Measurements from ENCODE around the gene CTU1. TPM values are rescaled to one million over a fixed set of nuclear protein-coding genes. Genes with fewer than 3 reads are reported as not detected.

The CTU1 gene
- total RNA-seq, 1 experiment from 2014 or later, result 12.7 TPM

DNA sequence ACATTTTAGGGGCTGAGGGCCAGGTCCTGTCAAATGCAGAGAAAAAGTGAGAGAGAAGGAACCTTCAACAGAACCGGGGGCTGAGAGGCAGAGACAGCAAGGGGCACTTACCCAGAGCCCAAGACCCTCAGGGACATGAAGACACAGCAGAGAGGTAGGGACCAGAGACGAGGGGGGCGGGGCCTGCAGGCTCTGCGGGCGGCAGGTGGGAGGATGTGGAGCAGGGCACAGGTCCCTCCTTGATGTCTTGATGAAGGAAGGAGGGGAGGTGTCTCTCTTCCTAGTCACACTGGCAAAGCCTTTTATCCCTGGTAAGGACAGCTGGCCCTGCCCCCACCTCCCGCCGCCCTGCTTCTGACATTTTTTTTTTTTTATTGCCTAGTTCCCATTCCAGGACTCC, 25.6 kb downstream of the CTU1 start, which contains the start of gene KLK14:
Gene KLK14 (minus strand): TSS at position 277 of the 400 bp plus-strand sequence. CDS start 273 bp downstream, at position 4.
- POLR2A ChIA-PET, result no interaction called here
- Mint-ChIP-seq H3K9me3 (ENCODE audit: unreplicated experiment) (no peaks in the 10 kb centered on the region), H3K4me3 (ENCODE audit: unreplicated experiment) (no peak within 1 kb of the TSS), H3K27me3 (ENCODE audit: insufficient read depth, unreplicated experiment) (peaks cover 12% of the 10 kb centered on the region), H3K36me3 (ENCODE audit: insufficient read depth, unreplicated experiment) (no peaks in the 10 kb centered on the region), H3K4me1 (ENCODE audit: insufficient read depth, unreplicated experiment) (no peaks in the 10 kb centered on the region), H3K27ac (ENCODE audit: low read depth, unreplicated experiment) (no peak within 1 kb of the TSS)
- intact Hi-C loops (cut with micrococcal nuclease), result no loop called here
- BruUV-seq (replicated peaks), result no TSS peak
- CTCF ChIA-PET, result no interaction called here
- no peak for DNase-seq (ENCODE audit: unreplicated experiment)
- TF ChIP-seq, protein P1, sequence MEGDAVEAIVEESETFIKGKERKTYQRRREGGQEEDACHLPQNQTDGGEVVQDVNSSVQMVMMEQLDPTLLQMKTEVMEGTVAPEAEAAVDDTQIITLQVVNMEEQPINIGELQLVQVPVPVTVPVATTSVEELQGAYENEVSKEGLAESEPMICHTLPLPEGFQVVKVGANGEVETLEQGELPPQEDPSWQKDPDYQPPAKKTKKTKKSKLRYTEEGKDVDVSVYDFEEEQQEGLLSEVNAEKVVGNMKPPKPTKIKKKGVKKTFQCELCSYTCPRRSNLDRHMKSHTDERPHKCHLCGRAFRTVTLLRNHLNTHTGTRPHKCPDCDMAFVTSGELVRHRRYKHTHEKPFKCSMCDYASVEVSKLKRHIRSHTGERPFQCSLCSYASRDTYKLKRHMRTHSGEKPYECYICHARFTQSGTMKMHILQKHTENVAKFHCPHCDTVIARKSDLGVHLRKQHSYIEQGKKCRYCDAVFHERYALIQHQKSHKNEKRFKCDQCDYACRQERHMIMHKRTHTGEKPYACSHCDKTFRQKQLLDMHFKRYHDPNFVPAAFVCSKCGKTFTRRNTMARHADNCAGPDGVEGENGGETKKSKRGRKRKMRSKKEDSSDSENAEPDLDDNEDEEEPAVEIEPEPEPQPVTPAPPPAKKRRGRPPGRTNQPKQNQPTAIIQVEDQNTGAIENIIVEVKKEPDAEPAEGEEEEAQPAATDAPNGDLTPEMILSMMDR (IDR thresholded peaks at IDR 0.05; ENCODE audit: unreplicated experiment), result no peak

DNA sequence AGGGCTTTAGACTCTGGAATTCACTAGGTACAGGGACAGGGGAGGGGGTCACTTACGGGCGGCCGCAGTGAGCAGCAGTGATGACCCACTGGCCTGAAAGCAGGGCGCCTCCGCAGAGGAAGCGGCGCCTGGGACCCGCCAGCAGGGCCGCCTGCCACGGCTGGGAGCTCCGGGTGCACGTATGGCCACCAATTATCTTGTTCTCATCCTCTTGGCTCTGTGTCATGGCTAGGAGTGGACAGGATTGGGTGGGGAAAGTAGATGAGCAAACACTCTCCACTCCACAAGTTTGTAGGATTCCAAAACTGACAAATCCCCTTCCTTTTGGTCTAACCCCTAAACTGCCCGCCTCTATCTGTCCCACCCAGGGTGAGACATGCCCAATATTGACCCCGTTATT, 26.7 kb downstream of the CTU1 start:
- CTCF ChIA-PET, result interaction anchor here (1.5 to 1.8 kb wide), 2 partner anchors 9 to 35 kb away, joined by 3 to 5 read pairs; no protein-coding TSS in a partner anchor

DNA sequence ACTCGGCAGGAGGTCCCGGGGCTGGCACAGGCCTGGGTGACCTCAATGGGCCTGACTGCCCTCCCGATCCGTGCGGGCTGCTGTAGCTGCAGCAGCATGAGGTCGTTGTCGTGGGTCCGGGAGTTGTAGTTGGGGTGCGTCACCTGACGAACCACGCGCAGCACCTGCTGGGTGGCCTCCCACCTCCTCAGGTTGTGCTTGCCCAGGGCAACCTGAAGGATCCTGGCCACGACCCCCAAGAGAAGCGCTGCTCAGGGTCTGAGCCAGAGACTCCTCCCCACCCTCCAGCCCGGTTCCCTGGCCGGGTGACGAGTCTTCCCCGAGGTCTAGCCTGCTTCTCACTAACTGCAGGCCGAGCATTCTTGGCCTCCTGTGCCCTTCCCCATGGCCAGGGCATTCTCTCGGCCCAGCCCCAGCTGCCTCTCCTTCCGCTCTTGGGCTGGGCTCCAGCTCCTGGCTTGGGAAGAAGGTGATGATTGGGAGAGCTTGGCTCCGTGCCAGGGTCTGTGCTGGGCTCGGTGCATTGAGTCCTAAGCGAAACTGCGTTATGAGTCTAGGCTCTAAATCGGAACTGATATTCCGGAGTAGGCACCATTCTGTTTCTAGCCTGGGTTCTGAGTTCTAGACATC, 28.6 kb downstream of the CTU1 start:
- POLR2A ChIA-PET, result no interaction called here
- H3K27me3 Mint-ChIP-seq (ENCODE audit: insufficient read depth, unreplicated experiment), result peaks cover 12% of the 10 kb centered on the region
- H3K36me3 Mint-ChIP-seq (ENCODE audit: insufficient read depth, unreplicated experiment), result no peaks in the 10 kb centered on the region
- H3K27ac Mint-ChIP-seq (ENCODE audit: low read depth, unreplicated experiment), result no peak overlapping the region
- no peak overlapping the region for H3K4me3 Mint-ChIP-seq (ENCODE audit: unreplicated experiment)
- peaks cover 7% of the 10 kb centered on the region for H3K9me3 Mint-ChIP-seq (ENCODE audit: unreplicated experiment)
- no TSS peak for BruUV-seq (replicated peaks)
- intact Hi-C loops (cut with micrococcal nuclease), result no loop called here
- peak; percentile 13 for DNase-seq (ENCODE audit: unreplicated experiment)
- TF ChIP-seq, protein P1 (IDR thresholded peaks at IDR 0.05; ENCODE audit: unreplicated experiment), result no peak
- CTCF ChIA-PET, result interaction anchor here (0.7 kb wide), 1 partner anchor 11 kb away, joined by 4 read pairs; no protein-coding TSS in a partner anchor
- H3K4me1 Mint-ChIP-seq (ENCODE audit: insufficient read depth, unreplicated experiment), result no peaks in the 10 kb centered on the region

More for the DNA sequence above, 26.7 kb downstream of the CTU1 start:
- intact Hi-C loops (cut with micrococcal nuclease), result no loop called here
- TF ChIP-seq, protein P1 (IDR thresholded peaks at IDR 0.05; ENCODE audit: unreplicated experiment), result no peak
- POLR2A ChIA-PET, result no interaction called here
- Mint-ChIP-seq H3K36me3 (ENCODE audit: insufficient read depth, unreplicated experiment) (no peaks in the 10 kb centered on the region), H3K27ac (ENCODE audit: low read depth, unreplicated experiment) (no peak overlapping the region), H3K4me1 (ENCODE audit: insufficient read depth, unreplicated experiment) (no peaks in the 10 kb centered on the region), H3K4me3 (ENCODE audit: unreplicated experiment) (no peak overlapping the region), H3K9me3 (ENCODE audit: unreplicated experiment) (peaks cover 2% of the 10 kb centered on the region), H3K27me3 (ENCODE audit: insufficient read depth, unreplicated experiment) (peaks cover 12% of the 10 kb centered on the region)
- BruUV-seq (replicated peaks), result no TSS peak
- no peak for DNase-seq (ENCODE audit: unreplicated experiment)

DNA sequence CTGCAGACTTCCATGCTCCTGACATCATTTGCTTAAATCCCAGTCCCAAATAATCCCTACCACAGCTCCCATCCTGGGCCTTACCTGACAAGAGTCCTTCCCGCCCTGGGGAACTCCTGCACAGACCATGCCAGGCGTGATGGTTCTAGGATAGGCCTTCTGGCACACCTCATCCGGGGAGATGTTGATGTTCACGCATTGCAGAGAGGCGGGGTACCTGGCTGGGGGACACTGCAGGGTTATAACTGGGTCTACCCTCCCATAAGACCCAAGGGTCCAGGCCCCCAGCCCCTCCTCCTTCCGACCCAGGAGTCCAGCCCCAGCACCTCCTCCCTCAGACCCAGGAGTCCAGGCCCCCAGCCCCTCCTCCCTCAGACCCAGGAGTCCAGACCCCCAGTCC, 29.5 kb downstream of the CTU1 start:
- no peak for DNase-seq (ENCODE audit: unreplicated experiment)
- BruUV-seq (replicated peaks), result no TSS peak
- no peak overlapping the region for H3K4me3 Mint-ChIP-seq (ENCODE audit: unreplicated experiment)
- peaks cover 11% of the 10 kb centered on the region for H3K27me3 Mint-ChIP-seq (ENCODE audit: insufficient read depth, unreplicated experiment)
- H3K27ac Mint-ChIP-seq (ENCODE audit: low read depth, unreplicated experiment), result no peak overlapping the region
- H3K36me3 Mint-ChIP-seq (ENCODE audit: insufficient read depth, unreplicated experiment), result no peaks in the 10 kb centered on the region
- ChIA-PET CTCF (no interaction called here), POLR2A (no interaction called here)
- no peaks in the 10 kb centered on the region for H3K4me1 Mint-ChIP-seq (ENCODE audit: insufficient read depth, unreplicated experiment)
- intact Hi-C loops (cut with micrococcal nuclease), result no loop called here
- peaks cover 12% of the 10 kb centered on the region for H3K9me3 Mint-ChIP-seq (ENCODE audit: unreplicated experiment)
- TF ChIP-seq, protein P1 (IDR thresholded peaks at IDR 0.05; ENCODE audit: unreplicated experiment), result no peak

All from MCF 10A (cell line).